ENCODE data around the gene CRLF1.

DNA sequence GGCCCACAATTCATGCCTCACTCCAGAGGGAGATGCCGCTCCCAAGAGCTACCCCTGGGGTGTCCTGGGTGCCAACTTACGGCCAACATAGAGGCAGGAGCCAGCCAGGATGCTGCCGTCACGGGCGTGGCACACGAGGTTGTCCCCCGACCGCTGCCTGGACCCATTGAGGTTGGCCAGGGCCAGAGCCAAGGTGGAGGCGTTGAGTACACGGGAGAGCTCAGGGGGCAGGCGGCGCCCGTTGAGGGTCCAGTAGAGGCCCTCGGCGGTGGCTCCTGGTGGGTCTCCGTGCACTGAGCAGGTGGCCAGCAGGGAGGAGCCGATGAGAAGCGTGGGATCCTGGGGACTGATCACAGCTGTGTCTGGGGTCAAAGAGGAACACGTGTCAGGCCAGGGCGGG is 7.1 kb downstream of the CRLF1 start:
- TF ChIP-seq, protein P1, sequence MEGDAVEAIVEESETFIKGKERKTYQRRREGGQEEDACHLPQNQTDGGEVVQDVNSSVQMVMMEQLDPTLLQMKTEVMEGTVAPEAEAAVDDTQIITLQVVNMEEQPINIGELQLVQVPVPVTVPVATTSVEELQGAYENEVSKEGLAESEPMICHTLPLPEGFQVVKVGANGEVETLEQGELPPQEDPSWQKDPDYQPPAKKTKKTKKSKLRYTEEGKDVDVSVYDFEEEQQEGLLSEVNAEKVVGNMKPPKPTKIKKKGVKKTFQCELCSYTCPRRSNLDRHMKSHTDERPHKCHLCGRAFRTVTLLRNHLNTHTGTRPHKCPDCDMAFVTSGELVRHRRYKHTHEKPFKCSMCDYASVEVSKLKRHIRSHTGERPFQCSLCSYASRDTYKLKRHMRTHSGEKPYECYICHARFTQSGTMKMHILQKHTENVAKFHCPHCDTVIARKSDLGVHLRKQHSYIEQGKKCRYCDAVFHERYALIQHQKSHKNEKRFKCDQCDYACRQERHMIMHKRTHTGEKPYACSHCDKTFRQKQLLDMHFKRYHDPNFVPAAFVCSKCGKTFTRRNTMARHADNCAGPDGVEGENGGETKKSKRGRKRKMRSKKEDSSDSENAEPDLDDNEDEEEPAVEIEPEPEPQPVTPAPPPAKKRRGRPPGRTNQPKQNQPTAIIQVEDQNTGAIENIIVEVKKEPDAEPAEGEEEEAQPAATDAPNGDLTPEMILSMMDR (tag by site-specific recombination; IDR thresholded peaks at IDR 0.05): no peak
- no peak for TF ChIP-seq ZFP69B (tag by site-specific recombination; IDR thresholded peaks at IDR 0.05)
- TF ChIP-seq, protein P2, sequence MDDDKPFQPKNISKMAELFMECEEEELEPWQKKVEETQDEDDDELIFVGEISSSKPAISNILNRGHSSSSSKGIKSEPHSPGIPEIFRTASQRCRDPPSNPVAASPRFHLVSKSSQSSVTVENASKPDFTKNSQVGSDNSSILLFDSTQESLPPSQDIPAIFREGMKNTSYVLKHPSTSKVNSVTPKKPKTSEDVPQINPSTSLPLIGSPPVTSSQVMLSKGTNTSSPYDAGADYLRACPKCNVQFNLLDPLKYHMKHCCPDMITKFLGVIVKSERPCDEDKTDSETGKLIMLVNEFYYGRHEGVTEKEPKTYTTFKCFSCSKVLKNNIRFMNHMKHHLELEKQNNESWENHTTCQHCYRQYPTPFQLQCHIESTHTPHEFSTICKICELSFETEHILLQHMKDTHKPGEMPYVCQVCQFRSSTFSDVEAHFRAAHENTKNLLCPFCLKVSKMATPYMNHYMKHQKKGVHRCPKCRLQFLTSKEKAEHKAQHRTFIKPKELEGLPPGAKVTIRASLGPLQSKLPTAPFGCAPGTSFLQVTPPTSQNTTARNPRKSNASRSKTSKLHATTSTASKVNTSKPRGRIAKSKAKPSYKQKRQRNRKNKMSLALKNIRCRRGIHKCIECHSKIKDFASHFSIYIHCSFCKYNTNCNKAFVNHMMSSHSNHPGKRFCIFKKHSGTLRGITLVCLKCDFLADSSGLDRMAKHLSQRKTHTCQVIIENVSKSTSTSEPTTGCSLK (tag by site-specific recombination; IDR thresholded peaks at IDR 0.05): no peak
- TF ChIP-seq YY1 (tag by site-specific recombination; IDR thresholded peaks at IDR 0.05): no peak
- TF ChIP-seq ZNF777 (tag by site-specific recombination; IDR thresholded peaks at IDR 0.05; ENCODE audit: borderline replicate concordance): no peak
- TF ChIP-seq ZNF138 (tag by site-specific recombination; IDR thresholded peaks at IDR 0.05; ENCODE audit: borderline replicate concordance): no peak
- TF ChIP-seq, protein P3, sequence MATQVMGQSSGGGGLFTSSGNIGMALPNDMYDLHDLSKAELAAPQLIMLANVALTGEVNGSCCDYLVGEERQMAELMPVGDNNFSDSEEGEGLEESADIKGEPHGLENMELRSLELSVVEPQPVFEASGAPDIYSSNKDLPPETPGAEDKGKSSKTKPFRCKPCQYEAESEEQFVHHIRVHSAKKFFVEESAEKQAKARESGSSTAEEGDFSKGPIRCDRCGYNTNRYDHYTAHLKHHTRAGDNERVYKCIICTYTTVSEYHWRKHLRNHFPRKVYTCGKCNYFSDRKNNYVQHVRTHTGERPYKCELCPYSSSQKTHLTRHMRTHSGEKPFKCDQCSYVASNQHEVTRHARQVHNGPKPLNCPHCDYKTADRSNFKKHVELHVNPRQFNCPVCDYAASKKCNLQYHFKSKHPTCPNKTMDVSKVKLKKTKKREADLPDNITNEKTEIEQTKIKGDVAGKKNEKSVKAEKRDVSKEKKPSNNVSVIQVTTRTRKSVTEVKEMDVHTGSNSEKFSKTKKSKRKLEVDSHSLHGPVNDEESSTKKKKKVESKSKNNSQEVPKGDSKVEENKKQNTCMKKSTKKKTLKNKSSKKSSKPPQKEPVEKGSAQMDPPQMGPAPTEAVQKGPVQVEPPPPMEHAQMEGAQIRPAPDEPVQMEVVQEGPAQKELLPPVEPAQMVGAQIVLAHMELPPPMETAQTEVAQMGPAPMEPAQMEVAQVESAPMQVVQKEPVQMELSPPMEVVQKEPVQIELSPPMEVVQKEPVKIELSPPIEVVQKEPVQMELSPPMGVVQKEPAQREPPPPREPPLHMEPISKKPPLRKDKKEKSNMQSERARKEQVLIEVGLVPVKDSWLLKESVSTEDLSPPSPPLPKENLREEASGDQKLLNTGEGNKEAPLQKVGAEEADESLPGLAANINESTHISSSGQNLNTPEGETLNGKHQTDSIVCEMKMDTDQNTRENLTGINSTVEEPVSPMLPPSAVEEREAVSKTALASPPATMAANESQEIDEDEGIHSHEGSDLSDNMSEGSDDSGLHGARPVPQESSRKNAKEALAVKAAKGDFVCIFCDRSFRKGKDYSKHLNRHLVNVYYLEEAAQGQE (tag by site-specific recombination; IDR thresholded peaks at IDR 0.05): no peak
- TF ChIP-seq ZSCAN30 (tag by site-specific recombination; IDR thresholded peaks at IDR 0.05): no peak
- TF ChIP-seq ZEB2 (tag by site-specific recombination; IDR thresholded peaks at IDR 0.05): no peak
- no peak for TF ChIP-seq SP2 (tag by site-specific recombination; IDR thresholded peaks at IDR 0.05)
- TF ChIP-seq ZNF114 (tag by site-specific recombination; IDR thresholded peaks at IDR 0.05): no peak
